Measurements from ENCODE around the gene ADCY5.
A peak's percentile ranks its signal among the peaks of the same experiment; 100 is the strongest.
"Not testable (repeated sequence)": the region's sequence is repeated elsewhere in the genome, so short reads cannot be mapped to it uniquely, and the experiment has no call there.

The ADCY5 gene

DNA sequence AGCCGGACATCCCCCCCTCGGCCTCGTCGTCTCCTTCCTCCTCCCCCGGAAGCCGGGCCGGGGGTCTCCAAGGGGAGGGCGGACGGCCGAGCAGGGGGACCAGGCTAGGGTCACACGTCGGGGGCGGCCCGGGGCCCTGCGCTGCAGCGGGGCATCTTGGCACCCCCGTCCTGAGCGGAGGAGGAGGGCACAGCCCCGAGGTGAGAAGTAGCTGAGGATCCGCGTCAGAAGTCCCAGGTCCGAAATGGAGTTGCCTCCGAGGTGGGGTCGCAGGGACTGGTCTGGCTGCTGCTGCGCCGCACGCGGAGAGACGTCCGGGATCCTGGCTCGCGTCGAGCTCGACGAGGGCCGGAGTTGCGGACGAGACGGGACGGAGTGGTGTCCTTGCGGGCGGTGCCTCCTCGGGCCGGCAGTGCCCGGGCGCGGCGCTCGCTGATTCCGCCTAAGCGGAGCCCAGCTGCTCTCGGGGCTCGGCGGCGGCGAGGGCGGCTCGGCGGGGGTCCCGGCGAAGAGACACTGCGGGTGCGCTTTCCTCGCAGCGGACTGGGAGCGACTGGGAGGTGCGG is at the start of gene ADCY5:
Gene ADCY5, minus strand, starts transcription at position 555 of the 566 bp plus-strand sequence. Its CDS starts 545 bp downstream, at position 10.
- peak within 1 kb of the TSS; percentile 28 to 54 (median 38) for H3K4me3 ChIP-seq

DNA sequence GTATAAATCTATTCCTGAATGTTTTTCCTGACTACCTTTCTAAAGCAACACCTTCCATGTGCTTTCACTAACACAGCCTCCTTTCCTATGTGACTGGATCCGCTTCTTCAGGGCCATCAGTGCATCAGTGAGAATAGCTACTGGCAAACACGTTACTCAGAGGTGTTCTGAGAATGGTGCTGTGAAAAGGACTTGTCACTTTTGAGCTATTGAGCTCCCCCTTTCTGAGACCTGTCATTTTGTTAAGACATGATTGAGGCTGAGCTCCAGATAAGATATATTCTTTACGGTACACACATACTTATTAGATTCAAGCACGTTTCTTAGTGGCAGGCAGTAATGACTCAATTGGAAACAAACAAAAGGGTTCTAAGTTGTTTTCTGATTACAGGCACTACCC is 45.0 kb upstream of the ADCY5 start:
- no peak overlapping the region for H3K27ac ChIP-seq
- no peak overlapping the region for H3K4me3 ChIP-seq

More for the DNA sequence above, at the start of gene ADCY5:
- peak within 1 kb of the TSS in 8 of 21 experiments; percentile 2 to 71 (median 44) for H3K27ac ChIP-seq

DNA sequence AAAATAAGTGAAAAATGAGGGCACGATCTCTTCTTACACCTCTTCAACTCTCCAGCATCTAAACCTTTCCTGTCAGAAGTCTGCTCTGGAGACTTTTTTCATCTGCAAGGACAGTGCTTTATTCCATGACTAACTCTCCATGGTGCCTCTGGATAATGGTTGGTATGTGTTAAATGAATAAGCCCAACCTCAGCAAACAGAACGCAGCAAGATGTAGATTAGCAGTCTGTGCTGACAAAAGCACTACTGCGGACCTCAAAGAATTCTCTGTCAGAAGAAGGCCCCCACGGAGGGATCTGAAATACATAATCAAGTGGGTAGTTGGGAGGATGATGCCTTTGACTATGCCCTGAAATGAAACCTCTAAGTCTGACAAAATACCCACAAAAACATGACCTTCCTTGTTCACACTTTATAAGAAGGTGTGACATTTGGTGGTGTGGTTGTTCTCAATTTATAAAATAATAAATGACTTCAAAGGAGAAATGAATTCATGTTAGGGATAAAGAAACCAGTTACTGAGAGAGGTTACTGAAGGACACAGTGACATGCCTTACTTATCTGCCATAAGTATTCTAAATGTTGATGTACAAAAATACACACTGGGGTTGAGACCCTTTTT is 43.2 kb upstream of the ADCY5 start:
- H3K27ac ChIP-seq = no peak overlapping the region

DNA sequence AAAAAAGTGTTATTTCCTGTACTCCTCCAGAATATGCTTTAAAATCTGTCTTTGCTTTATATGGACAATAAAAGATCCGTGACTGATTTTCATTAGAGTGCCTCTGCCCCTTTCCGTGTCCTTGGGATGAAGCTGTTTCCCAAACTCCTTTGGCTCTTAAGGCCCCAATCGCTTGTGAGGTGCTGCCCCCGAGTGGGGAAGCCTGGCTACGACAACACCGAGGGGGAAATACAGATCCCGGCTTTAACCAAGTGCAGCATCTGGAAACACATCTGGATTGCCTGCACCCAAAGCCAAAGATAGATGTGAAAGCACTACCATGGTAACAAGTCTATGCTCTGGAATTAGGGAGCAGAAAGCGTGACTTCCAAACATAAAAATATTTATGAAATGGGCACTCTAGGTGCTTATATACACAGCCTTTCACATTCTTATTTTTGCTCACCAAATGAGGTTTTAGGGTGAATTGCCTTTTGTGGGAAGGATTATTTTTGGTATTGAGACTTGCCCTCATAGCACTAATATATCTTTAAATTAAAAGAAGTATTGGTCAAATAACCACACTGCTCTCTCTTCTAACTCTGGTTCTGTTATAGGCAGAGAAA is 40.6 kb upstream of the ADCY5 start:
- no peak overlapping the region for H3K27ac ChIP-seq
- H3K4me3 ChIP-seq = no peak overlapping the region

More for the DNA sequence above, 43.2 kb upstream of the ADCY5 start:
- no peak overlapping the region for H3K4me3 ChIP-seq

DNA sequence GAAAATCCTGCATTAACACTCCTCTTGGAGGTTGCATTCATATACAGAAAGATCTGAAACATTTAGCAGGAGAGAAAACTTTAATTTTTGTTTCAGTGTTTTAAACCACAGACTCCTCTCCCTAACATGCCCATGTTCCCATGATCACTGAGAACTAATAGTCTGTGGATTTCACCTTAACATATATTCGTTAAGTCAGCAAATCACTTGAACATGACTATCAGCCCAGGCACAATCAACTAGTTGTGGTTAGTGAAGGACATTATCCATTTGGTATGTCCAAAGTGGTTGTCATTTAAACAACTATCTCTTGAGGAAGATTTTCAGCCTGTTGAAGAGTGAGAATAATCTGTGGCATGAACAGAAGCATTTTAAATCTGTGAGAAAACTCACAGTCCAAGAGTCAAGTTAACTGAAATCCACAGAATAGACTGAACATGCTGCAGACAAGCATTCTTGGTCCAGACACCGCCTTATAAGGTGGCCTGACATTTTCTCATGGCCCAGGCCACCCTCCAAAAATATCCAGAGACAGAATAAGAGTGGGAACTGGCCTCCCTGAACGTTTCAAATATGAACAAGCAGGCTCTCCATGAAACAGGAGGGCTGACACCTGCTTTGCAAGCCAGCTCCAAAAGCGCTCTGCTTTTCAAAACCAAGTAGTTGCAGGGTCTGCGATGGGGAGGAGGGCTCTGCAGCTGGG is 39.9 kb upstream of the ADCY5 start:
- H3K27ac ChIP-seq = no peak overlapping the region
- no peak overlapping the region for H3K4me3 ChIP-seq

DNA sequence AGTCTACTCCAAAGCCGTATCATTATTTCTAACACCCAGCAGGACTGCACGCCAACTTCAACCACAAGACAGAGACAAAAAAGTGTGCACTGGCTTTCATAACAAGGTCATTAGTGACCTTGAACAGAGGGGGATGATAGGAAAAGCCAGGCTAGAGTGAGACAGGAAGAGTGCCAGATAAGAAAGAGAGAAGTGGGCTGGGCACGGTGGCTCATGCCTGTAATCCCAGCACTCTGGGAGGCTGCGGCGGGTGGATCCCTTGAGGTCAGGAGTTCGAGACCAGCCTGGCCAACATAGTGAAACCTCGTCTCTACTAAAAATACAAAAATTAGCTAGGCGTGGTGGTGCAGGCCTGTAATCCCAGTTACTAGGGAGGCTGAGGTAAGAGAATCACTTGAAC is 38.2 kb upstream of the ADCY5 start:
- not testable (repeated sequence) for H3K27ac ChIP-seq, H3K4me3 ChIP-seq

DNA sequence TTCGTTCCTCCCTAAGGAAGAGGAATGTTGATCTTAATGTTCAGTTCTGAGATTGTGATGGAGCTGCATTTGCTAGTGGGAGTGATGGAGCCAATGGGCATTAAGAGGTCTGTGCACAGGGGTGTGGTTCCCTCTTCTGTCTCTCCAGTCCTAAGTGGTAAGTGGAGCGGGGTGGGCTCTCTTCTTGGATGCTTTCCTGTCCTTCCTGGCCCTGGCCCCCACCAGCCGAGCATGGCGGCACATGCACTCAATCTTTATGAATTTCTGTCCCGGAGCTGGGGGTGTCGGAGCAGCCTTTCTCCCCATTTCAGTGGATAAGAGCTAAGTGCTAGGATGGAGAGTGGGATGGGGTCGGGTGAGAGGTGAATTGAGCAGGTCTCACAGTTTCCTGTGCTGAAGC is 37.6 kb upstream of the ADCY5 start:
- Histone ChIP-seq H3K4me3 (no peak overlapping the region), H3K27ac (no peak overlapping the region)

DNA sequence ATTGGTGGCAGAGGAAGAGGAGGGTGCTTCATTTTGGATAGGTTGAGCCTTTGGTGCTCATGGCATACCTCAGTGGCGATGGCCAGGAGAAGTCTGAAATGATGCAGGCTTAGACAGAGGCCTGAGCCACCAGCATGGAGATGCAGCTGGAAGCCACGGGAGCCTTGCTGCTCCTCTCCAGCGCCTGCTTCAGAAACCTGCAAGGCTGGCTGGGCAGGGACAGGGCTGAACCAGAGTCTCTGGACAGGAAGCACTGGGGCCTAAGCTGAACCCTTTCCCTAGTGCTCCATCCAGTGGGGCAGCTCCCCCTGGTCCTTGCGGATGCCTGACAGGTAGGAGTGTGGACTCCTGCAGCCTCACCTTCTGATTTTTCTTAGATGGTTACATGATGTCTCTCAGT is 36.7 kb upstream of the ADCY5 start:
- H3K27ac ChIP-seq = no peak overlapping the region
- H3K4me3 ChIP-seq = no peak overlapping the region

DNA sequence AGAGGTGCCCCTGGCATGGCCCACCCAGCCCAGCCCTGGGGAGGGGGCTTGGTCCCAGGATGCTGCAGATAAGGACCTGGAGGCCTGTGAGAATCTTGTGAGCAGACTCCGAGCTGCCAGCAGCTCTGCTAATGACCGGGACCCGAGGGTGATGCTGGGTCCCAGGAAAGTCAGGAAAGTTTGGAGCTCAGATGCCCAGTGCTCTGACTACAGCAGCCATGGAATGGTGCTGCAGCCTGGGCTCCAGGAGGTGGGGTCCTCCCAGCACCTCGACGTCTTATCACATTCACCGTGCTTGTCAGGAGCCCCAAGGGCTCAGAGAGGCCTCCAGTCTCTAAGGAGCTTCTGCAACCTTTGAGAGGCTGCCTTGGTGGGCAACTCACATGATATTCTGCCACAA is 34.3 kb upstream of the ADCY5 start:
- Histone ChIP-seq H3K27ac (no peak overlapping the region), H3K4me3 (no peak overlapping the region)

DNA sequence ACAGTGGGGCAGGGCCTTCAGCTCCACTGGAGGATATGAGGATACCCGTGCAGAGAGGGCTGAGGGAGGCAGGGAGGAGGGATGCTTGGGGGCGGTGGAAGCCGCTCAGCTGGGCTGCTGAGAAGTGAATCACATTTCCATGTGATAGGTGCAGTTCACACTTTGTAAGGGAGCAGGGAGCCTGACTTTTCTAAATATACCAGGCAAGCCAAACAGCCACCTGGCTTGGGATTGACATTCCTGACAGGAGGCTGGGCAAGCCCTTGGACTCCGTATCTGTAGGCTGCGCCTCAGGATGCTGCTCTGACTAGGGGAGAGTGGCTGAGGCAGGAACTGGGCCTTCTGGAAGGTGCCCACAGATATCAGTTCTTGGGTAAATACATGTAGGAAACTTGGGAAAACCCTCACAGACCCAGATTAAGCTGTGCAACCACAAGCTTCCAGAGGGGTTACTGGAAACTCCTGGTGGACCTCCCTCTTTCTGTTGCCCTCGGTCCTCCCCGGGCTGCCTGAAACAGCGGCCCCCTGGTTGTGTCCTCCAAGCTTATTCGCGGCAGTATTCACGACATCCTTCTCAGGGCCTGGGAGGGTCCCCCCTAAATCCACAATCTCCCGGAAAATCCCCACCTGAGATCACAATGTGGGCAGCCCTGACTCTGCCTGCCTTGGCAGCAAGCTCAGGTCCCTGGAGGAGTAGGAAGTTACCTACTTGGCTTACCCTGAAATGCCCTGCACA is 33.0 kb upstream of the ADCY5 start:
- Histone ChIP-seq H3K4me3 (no peak overlapping the region), H3K27ac (no peak overlapping the region)

DNA sequence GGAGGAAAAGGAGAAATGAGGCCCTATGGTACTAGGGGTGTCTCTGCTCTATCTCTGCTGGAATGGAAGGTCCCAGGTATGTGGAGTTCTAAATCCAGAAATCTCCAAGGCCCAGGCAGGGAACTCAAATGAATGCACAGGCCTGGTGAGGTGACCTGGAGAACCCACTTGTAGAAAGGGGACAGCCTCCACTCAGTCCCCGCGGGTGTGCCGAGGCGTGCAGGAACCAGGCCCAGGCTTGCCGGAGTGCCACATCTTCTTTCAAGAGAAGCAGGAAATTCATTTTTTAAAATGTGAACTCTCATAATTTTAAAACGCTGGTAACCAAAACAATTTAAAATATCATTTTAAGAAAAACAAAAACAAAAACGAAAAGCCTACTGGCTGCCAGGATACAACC is 32.2 kb upstream of the ADCY5 start:
- Histone ChIP-seq H3K4me3 (no peak overlapping the region), H3K27ac (no peak overlapping the region)

DNA sequence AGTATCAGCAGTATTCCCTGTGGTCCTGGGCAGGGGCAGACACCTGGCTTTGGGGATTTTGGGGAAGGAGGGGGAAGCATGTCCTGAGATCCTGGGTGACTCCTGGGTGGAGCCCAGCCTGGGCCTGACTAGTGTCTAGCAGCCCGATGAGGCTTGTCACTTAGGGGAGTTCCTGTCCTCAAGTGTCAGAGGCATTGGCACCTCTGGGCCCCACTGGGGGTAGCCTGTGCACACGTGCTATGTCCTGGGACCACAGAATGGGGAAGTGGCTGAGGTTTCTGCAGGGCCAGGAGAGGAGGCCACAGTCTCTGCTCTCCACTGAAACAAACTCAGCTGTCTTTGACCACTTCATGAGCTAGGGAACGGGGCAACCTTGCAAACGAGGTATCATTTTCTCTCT is 31.5 kb upstream of the ADCY5 start:
- Histone ChIP-seq H3K4me3 (no peak overlapping the region), H3K27ac (no peak overlapping the region)

DNA sequence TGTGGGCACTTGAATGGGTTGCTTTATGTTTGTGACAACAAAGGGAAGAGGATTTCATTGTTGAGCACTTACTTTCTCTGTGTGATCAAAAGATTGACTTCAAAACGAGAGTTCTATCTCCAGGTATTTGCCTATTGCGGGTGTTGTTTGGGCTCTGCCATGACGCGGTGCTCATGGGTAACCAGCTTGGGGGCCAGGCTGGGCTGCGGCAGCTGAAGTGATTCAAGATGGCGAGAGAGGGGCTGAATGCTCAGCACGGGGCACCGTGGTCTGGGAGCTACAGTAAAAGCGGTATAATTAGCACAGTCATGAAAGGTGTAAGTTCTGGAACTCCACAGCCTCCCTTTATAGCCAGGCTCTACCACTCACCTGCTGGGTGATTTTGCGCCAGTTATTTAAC is 31.0 kb upstream of the ADCY5 start:
- no peak overlapping the region for H3K27ac ChIP-seq
- no peak overlapping the region for H3K4me3 ChIP-seq

DNA sequence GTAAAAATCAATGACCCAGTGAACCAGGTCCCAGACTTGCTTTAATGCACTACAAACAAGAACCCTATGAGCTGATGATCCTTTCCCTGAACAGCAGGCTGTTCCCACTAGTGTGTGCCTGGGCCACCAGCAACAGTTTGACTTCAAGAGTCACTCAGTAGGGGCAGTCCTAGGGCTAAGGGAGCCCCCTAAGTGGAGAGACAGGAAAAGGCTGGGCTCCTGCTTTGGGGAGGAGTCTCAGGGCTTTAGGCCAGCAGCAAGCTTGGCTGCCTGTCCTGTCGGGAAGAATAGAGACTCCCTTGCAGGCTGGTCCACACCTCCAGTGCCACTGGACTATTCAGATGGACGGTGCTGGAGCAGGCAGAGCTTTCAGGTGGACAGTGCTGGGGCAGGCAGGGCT is 29.4 kb upstream of the ADCY5 start:
- Histone ChIP-seq H3K27ac (no peak overlapping the region), H3K4me3 (no peak overlapping the region)

DNA sequence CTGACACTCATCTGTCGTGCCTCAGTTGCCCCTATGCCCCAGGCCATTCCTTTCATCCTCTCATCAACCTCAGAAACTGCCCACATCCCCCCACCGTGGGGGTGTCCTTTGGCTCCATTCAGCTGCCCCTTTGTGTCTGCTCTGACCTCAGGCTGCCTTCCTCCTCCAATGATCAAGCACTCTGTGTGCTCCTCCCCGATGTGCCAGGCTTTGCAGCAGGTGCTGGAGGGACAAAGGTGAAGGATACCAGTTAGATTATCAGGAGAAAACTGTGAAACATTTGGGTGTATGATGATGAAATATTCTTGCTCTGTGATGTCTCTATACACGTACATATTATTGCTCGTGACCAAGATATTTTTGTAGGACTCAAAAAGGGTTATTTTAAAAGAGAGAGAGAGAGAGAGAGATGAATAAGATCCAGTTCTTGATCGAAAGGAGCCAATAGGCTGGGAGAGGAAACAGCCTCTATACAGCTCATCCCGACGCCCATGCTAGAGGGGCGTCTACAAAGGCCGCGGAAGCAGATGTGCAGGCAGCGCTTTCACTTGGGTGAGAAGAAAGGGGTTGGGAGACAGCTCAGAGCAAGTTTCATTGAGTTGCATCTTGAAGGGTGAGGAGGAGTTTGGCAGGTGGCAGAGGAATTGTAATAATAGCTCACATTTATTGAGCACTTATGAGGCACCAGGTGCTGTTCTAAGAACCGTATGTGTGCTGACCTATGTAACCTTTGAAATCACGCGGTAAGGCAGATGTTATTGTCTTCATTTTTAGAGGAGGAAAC is 28.3 kb upstream of the ADCY5 start:
- no peak overlapping the region for H3K27ac ChIP-seq
- no peak overlapping the region for H3K4me3 ChIP-seq

DNA sequence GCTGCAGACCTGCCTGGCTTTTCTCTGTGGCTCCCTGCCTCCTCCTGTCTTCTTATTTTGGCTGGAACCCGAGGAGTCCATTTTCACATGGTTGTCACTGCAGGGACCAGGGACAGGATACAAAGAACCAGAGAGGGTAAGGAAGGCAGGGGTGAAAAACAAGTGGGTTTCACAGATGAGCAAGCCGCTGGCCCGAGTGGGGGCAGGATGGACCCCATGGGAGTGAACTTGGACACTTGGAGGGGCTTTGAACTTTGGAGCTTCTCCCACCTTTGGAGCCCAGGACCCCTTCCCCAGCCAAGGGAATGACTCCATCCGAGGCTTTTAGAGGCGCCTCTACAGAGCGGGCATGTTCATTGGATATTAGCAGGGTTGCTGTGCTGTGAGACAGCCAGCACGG is 26.9 kb upstream of the ADCY5 start:
- Histone ChIP-seq H3K4me3 (no peak overlapping the region), H3K27ac (no peak overlapping the region)

DNA sequence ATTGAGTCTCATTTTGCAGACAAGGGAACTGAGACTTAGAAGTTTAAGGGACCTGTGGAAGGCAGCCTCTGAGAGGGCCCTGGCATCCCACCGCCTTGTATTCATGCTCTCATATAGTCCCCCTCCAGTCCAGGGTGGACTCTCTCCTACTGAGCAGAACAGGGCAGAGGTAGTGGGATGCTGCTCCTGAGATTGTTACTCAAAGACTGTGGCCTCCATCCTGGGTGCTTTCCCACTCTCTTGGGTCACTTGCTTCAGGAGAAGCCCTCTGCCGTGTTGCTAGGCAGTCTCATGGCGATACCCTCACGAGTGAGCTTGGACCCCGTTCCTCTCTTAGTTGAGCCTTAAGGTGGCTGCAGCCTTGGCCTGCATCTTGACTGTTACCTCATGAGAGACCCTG is 22.2 kb upstream of the ADCY5 start:
- Histone ChIP-seq H3K4me3 (no peak overlapping the region), H3K27ac (no peak overlapping the region)

DNA sequence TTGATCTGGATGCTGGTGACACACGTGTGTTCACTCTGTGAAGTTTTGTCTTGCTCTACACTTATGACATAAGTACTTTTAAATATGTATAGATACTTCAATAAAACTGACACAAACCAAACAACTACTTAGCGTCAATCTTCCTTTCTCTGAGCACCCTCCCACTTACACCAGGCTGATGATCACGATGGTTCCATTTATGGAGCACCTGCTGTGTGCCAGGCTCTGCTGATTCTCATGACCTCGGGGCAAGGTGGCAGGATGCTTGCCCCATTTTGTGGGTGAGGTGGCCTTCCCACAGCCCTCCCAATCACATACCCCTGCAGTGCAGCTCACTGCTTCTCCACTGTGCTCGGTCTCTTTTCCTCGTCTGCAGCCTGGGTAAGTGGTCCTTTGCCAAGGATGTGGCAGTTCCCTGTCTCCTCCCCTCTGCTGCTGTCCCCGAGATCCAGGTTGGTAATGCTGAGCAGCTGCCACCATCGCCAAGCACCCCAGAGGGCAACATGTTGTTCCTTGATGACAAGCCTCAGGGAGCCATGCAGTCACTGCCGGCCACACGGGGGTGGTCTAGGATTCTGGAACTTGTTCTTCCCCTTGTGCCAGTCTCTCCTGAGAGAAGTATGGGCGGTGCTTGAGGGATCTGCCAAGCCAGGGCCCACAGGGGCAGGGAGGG is 20.6 kb upstream of the ADCY5 start:
- Histone ChIP-seq H3K4me3 (no peak overlapping the region), H3K27ac (no peak overlapping the region)

DNA sequence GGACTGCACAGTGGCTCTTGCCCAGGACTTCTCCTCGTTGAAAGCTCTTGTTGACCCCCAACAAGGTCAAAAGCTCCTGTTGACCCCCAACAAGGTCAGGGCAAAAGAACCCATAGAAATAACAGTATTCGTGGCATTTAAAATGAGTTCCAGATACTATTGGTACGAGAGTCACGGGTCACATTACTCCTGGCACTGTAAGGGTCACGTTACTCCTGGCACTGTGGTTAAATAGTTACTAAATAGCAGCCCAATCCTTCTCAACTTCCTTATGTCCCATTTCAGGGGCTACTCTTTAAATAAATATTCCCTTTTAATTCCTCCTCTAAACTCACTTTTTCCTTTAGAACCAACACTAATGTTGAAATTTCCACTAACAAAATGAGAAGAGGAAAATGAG is 18.2 kb upstream of the ADCY5 start:
- Histone ChIP-seq H3K27ac (no peak overlapping the region), H3K4me3 (no peak overlapping the region)

Measured in skin epidermis (tissue), 12 donors.